OCI-LY1 (cell line): ENCODE data around the gene NPAS3.

Experiments used
- EZH2 ChIP-seq: fragments of 200-600 bp; sonication (generic), shearing (Covaris generic); IDR thresholded peaks from 2 replicates; pipeline ENCODE4 v1.8.0; 2017; ENCODE audit warnings: borderline replicate concordance, mixed run types, mild to moderate bottlenecking, antibody characterized with exemption, low read length, moderate library complexity, mixed read lengths
- TF ChIP-seq, protein P1 (sequence below): fragments of 200-600 bp; sonication (generic), shearing (Covaris generic); IDR thresholded peaks from 2 replicates; pipeline ENCODE4 v1.5.1; 2017; ENCODE audit warnings: mild to moderate bottlenecking, antibody characterized with exemption, low read length, moderate library complexity, mixed read lengths

DNA sequence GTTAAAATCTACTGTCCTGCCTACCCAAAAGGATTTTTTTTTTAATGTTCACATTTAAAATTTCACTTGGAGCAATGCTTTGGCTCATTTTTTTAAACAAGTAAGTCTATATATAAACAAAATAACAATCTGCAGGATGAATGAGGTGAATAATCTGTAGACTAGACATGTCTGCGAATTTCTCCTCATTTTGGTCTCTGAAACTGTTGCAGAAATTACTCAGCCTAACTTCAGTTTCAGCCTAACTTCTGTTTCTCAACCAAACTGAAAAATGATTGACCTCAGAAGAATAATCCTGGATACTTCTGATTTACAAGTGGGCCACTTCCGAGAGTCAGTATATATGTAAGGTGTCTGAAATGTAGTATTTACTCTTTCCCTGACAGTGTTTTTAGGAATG is 39.8 kb upstream of the NPAS3 start:
- no peak for TF ChIP-seq EZH2
- TF ChIP-seq, protein P1, sequence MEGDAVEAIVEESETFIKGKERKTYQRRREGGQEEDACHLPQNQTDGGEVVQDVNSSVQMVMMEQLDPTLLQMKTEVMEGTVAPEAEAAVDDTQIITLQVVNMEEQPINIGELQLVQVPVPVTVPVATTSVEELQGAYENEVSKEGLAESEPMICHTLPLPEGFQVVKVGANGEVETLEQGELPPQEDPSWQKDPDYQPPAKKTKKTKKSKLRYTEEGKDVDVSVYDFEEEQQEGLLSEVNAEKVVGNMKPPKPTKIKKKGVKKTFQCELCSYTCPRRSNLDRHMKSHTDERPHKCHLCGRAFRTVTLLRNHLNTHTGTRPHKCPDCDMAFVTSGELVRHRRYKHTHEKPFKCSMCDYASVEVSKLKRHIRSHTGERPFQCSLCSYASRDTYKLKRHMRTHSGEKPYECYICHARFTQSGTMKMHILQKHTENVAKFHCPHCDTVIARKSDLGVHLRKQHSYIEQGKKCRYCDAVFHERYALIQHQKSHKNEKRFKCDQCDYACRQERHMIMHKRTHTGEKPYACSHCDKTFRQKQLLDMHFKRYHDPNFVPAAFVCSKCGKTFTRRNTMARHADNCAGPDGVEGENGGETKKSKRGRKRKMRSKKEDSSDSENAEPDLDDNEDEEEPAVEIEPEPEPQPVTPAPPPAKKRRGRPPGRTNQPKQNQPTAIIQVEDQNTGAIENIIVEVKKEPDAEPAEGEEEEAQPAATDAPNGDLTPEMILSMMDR, result no peak
